ENCODE results near the gene MRPL50.

GRCh38 chr9:101435601-101436079 lies 37.2 kb upstream of the MRPL50 start, which contains the start of gene ALDOB:
- TF ChIP-seq L3MBTL2 (conservative IDR thresholded peaks at IDR 0.05) (no peak), NFRKB (IDR thresholded peaks at IDR 0.05) (no peak), ARNT (IDR thresholded peaks at IDR 0.05) (no peak), CTBP1 (IDR thresholded peaks at IDR 0.05; ENCODE audit: borderline replicate concordance) (no peak), ELF4 (IDR thresholded peaks at IDR 0.05) (no peak), SP1 (IDR thresholded peaks at IDR 0.05) (no peak)

Measured in HEK293T (cell line).